Measurements from ENCODE around the gene EPN2.

Gene EPN2

DNA sequence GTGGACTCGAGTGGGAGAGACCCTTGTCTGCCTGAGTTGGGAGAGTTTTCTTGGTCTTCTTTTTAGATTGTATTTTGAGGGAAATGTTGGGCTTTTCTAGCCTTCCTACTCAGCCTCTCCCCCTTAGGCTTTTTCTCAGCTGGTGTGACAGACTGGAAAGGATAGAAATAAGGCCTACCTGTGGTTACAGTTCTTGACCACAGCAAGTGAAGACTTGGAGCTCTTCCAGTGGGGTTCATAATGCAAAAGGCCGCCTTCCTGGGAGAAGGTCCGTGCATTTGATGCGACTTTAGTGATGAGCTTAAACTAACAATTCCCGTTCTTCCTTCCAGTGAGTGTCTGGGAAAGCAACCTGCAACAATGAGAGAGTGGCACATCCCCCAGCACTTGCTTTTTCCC, 68.6 kb downstream of the EPN2 start:
- TF ChIP-seq, protein P1, sequence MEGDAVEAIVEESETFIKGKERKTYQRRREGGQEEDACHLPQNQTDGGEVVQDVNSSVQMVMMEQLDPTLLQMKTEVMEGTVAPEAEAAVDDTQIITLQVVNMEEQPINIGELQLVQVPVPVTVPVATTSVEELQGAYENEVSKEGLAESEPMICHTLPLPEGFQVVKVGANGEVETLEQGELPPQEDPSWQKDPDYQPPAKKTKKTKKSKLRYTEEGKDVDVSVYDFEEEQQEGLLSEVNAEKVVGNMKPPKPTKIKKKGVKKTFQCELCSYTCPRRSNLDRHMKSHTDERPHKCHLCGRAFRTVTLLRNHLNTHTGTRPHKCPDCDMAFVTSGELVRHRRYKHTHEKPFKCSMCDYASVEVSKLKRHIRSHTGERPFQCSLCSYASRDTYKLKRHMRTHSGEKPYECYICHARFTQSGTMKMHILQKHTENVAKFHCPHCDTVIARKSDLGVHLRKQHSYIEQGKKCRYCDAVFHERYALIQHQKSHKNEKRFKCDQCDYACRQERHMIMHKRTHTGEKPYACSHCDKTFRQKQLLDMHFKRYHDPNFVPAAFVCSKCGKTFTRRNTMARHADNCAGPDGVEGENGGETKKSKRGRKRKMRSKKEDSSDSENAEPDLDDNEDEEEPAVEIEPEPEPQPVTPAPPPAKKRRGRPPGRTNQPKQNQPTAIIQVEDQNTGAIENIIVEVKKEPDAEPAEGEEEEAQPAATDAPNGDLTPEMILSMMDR (IDR thresholded peaks at IDR 0.05) = no peak

DNA sequence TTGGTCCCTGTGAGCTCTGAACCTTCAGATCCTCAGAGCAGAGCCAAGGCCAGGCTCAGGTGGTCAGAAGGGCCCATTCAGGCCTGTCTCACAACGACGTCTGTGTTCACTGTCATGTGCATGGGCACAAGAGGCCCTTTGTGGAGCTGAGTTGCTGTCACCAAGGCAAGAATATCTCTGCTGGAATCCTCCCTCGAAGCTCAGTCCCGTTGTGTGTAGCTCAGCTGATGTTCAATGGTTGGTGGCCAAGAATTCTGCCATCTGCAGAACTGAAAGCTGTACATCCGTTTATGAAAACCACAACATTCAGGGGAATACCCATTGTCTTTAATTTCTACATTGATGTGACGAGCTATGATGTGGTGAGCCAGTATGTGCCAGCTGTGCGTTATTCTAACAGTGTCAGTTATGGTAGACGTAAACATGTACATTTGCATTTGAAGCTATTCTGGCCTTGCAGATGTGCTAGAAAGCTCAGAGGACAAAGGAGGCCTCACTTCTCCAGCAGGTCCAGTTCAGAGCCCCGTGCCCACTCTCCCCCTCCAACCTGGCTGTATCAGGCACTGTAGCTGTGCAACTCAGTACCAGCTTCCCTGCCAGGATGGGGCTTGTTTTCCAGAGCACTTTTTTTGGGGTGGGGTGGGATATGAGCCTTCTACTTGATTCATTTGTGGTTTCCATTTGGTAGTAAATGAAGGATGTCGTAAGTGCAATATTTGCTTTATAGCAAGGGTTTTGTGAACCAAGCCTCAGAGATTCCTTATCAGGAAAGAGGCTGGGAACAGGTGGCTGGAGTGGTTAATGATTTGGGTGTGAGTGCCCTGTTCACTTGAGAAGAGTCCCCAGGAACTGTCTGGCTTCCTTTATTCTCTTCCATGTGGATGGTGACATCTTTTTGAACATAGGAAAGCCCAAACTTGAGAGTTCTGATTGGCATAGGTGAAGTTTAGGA, 69.3 kb downstream of the EPN2 start:
- TF ChIP-seq, protein P1 (IDR thresholded peaks at IDR 0.05) = no peak

DNA sequence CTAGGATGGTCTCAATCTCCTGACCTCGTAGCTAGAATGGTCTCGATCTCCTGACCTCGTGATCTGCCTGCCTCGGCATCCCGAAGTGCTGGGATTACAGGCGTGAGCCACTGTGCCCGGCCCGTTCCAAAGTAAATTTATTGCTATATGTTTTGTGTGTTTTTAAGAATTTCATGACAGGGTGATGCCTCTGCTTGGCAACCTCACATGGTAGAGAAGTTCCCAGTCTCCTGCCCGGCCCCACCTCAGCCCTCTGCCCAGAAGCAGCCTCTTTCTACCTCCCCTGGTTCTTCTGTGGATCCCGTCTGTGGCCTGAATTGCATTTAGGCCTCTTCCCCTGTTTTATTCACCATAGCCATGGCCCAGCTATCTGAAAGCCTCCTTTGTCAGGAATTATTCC, 70.4 kb downstream of the EPN2 start:
- TF ChIP-seq, protein P1 (IDR thresholded peaks at IDR 0.05) = no peak

DNA sequence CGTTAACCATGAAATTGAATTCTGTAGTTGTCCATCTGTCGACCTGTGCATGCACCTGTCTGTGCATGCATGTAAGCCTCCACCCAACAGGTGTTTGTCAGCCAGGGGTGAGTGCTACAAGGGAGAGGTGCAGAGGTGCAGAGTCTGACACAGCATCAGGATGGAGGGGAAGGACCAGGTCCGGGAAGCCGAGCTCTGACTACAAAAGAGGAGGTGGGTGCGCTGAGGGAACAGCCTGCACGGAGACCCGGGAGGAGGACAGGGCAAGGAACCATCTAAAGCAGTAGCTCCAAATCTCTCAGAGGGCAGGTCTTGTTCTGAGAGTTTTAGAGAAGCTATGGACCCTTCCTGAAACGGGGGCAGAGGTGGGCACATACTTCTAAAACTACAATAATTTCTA, 71.2 kb downstream of the EPN2 start:
- TF ChIP-seq, protein P1 (IDR thresholded peaks at IDR 0.05) = no peak

DNA sequence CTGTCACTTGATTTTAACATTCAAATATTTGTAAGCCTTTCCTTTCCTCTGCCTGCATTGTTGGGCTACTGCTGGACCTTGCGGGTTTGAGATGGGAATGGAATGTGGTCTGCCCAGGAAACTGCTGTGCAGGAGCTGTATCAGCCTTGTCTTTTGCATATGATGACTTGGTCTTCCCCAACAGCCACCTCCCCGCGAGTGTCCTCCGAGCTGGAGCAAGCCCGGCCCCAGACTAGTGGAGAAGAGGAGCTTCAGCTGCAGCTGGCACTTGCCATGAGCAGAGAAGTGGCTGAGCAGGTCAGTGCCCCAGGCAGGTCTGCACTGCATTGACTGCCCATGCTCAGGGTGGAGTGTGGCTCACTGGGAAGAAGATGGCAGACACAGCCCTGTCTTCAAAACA, 72.5 kb downstream of the EPN2 start:
- TF ChIP-seq, protein P1 (IDR thresholded peaks at IDR 0.05) = no peak

DNA sequence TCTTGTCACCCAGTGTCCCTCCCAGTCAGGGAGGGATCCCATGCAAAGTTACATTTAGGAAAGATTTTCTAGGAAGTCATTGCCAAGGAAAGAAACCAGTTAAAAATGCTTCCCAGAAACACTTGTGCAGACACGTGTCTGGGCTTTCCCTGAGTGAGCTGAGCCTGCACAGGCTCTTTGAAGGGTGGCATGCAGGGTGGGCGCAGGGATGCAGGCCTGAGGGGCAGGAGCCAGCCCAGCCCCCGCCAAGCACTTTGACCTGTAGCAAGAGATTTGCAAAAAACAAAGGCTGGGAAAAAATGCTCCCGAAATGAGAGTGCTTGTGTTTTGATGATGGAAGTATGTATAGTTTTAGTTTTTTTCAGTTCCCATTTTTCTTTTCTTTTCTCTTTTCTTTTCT, 73.0 kb downstream of the EPN2 start:
- TF ChIP-seq, protein P1 (IDR thresholded peaks at IDR 0.05) = no peak

DNA sequence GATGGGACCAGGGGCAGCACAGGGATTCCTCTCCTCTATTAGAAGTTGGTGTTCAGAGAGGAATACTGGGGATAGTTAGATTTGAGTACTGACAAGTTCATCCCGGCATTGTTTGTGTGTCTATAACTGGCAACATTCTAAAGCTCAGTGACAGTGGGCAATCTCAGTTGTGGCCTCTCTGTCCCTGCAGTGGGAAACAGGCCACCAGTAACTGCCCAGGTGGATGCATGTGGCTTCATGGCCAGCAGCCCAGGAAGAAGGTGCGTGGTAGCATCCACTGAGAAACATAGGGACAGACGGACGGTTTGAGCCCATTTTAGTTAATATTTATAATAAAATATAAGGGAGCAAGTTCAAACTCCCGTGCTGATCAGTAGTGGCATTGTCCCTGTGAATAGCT, 73.8 kb downstream of the EPN2 start:
- TF ChIP-seq, protein P1 (IDR thresholded peaks at IDR 0.05) = no peak

Measured in LNCAP (cell line).